GM10266 (cell line): ENCODE results near the gene MCC.

Experiments used
- DNase-seq: peaks from one replicate; pipeline ENCODE4 v3.0.0; 2012; ENCODE audit errors: extremely low spot score
- CTCF ChIP-seq: IDR thresholded peaks from 2 replicates; pipeline ENCODE4 v1.5.1; 2012; ENCODE audit warnings: mild to moderate bottlenecking, low read depth; ENCODE audit not compliant: control insufficient read depth, insufficient read depth; ENCODE audit errors: missing control alignments

Gene MCC

GRCh38 chr5:113282472-113282871 is 205.8 kb downstream of the MCC start:
- DNase-seq, result no peak
- TF ChIP-seq CTCF, result no peak

GRCh38 chr5:113281194-113281593 is 207.1 kb downstream of the MCC start:
- no peak for DNase-seq
- TF ChIP-seq CTCF, result no peak

- no peak for TF ChIP-seq CTCF
- no peak for DNase-seq
Observed at GRCh38 chr5:113280541-113280940, 207.7 kb downstream of the MCC start.

GRCh38 chr5:113278976-113279375 is 209.3 kb downstream of the MCC start:
- no peak for DNase-seq
- TF ChIP-seq CTCF, result no peak

GRCh38 chr5:113276493-113276892 is 211.8 kb downstream of the MCC start:
- DNase-seq, result no peak
- TF ChIP-seq CTCF, result no peak

GRCh38 chr5:113276001-113276400 is 212.3 kb downstream of the MCC start:
- TF ChIP-seq CTCF, result no peak
- no peak for DNase-seq

GRCh38 chr5:113274836-113275414 is 213.3 kb downstream of the MCC start:
- DNase-seq, result no peak
- TF ChIP-seq CTCF, result no peak
